A549 (cell line): ENCODE measurements around the gene U2AF1L4. TPM values are rescaled to one million over a fixed set of nuclear protein-coding genes. Genes with fewer than 3 reads are reported as not detected.
"Not testable (repeated sequence)": the region's sequence is repeated elsewhere in the genome, so short reads cannot be mapped to it uniquely, and the experiment has no call there.

ENCODE experiments used
- ATAC-seq, 2 experiments: fragments of 200-7000 bp in 1 of 2; fragments of >200 bp in 1 of 2; cut with Nextera tagmentation in 1 of 2; cut with Tn5 transposase in 1 of 2; 3 replicates each; pipeline versions ENCODE4 v1.8.0 to v1.9.1; 2018 to 2020; ENCODE audit warnings: mild to moderate bottlenecking in 1 of 2, moderate library complexity in 1 of 2
- CTCF ChIA-PET: fragments of 300-600 bp; sonication (Branson Sonifier 250); formaldehyde crosslinking; extraction: SDS; loops from one replicate; lab custom pipeline; 2021; ENCODE audit warnings: antibody characterized with exemption, inconsistent platforms; lab: Yijun Ruan, JAX
- POLR2A ChIA-PET: fragments of 350-600 bp; formaldehyde crosslinking; extraction: SDS; loops from one replicate; lab custom pipeline; 2021; ENCODE audit warnings: antibody characterized with exemption, inconsistent platforms; lab: Yijun Ruan, JAX
- DNase-seq, 2 experiments: peaks; one replicate each; pipeline versions ENCODE4 v3.0.0 to v3.0.0-alpha.2; 2011 to 2016; ENCODE audit warnings: low read depth in 1 of 2, low spot score in 1 of 2
- FAIRE-seq: peaks from 2 replicates; lab custom pipeline; 2011; peaks lifted over from hg19 to GRCh38; lab: Jason Lieb, UNC
- H3K27ac ChIP-seq, 2 experiments: fragments of >200 bp; sonication (Bioruptor Twin); formaldehyde crosslinking; 3 replicates each; pipeline ENCODE4 v1.5.1; 2016 to 2017
- H3K4me1 ChIP-seq: fragments of >200 bp; sonication (Bioruptor Twin); formaldehyde crosslinking; 3 replicates; pipeline ENCODE4 v1.6.1; 2016
- H3K4me2 ChIP-seq: fragments of >200 bp; sonication (Bioruptor Twin); formaldehyde crosslinking; 3 replicates; pipeline ENCODE4 v1.6.1; 2016
- H3K4me3 ChIP-seq: fragments of >200 bp; sonication (Bioruptor Twin); formaldehyde crosslinking; 3 replicates; pipeline ENCODE4 v1.5.1; 2016
- H3K9me3 ChIP-seq: fragments of >200 bp; sonication (Bioruptor Twin); formaldehyde crosslinking; 3 replicates; pipeline ENCODE4 v1.6.1; 2016
- CBX8 ChIP-seq: fragments of 200-600 bp; sonication (generic); IDR thresholded peaks from 2 replicates; pipeline ENCODE4 v1.6.1; 2016
- CHD2 ChIP-seq: fragments of 150-350 bp; IDR thresholded peaks from 2 replicates; pipeline ENCODE4 v1.6.1; 2014; ENCODE audit warnings: low read length; ENCODE audit not compliant: partially characterized antibody
- ESRRA ChIP-seq: fragments of 150-350 bp; IDR thresholded peaks from 2 replicates; pipeline ENCODE4 v1.6.1; 2014; ENCODE audit warnings: mild to moderate bottlenecking, low read length, borderline replicate concordance
- FOSL2 ChIP-seq, 2 experiments: fragments of 450-650 bp in 1 of 2; fragments of >200 bp in 1 of 2; sonication (Bioruptor Twin) in 1 of 2; formaldehyde crosslinking; IDR thresholded peaks; 2 replicates each; pipeline versions ENCODE4 v1.5.0 to v1.6.1; 2016 to 2020; ENCODE audit warnings: mild to moderate bottlenecking in 1 of 2, moderate library complexity in 1 of 2
- FOXS1 ChIP-seq: fragments of 250-450 bp; sonication (Bioruptor Pico); IDR thresholded peaks from 2 replicates; pipeline ENCODE4 v1.5.0; 2020; ENCODE audit warnings: mild to moderate bottlenecking, moderate library complexity
- HDAC2 ChIP-seq: fragments of 200-600 bp; sonication (generic); IDR thresholded peaks from 2 replicates; pipeline ENCODE4 v1.6.1; 2016
- HOXB13 ChIP-seq: fragments of 250-450 bp; sonication (Bioruptor Pico); IDR thresholded peaks from 2 replicates; pipeline ENCODE4 v1.5.0; 2020; ENCODE audit warnings: low read depth, mild to moderate bottlenecking, moderate library complexity
- JUN ChIP-seq, 2 experiments: fragments of >200 bp; sonication (Bioruptor Twin); formaldehyde crosslinking; IDR thresholded peaks; 2 replicates in 1 of 2; 3 replicates in 1 of 2; pipeline ENCODE4 v1.6.1; 2016 to 2017
- MAFK ChIP-seq: fragments of 450-650 bp; IDR thresholded peaks from 2 replicates; pipeline ENCODE4 v1.6.1; 2014; ENCODE audit not compliant: partially characterized antibody
- MYC ChIP-seq: IDR thresholded peaks from 2 replicates; pipeline ENCODE4 v1.6.1; 2012; ENCODE audit warnings: mild to moderate bottlenecking, inconsistent platforms, low read length, improper control_type of control experiment, borderline replicate concordance
- NFE2L2 ChIP-seq: fragments of 150-350 bp; conservative IDR thresholded peaks from 2 replicates; pipeline ENCODE4 v1.6.1; 2014; ENCODE audit warnings: low read length
- RARB ChIP-seq: fragments of 250-450 bp; sonication (Bioruptor Pico); IDR thresholded peaks from 2 replicates; pipeline ENCODE4 v1.8.0; 2021; ENCODE audit warnings: mild to moderate bottlenecking, moderate library complexity
- RFX5 ChIP-seq: fragments of 450-650 bp; IDR thresholded peaks from 2 replicates; pipeline ENCODE4 v1.7.1; 2014; ENCODE audit warnings: antibody characterized with exemption, mild to moderate bottlenecking, moderate library complexity
- SMC3 ChIP-seq: fragments of >200 bp; sonication (Bioruptor Twin); formaldehyde crosslinking; IDR thresholded peaks from 3 replicates; pipeline ENCODE4 v1.6.1; 2018; ENCODE audit warnings: inconsistent platforms
- TFCP2L1 ChIP-seq: fragments of 250-450 bp; sonication (Bioruptor Pico); IDR thresholded peaks from 2 replicates; pipeline ENCODE4 v1.5.0; 2021; ENCODE audit warnings: mild to moderate bottlenecking
- ZC3H11A ChIP-seq: fragments of 450-650 bp; IDR thresholded peaks from 2 replicates; pipeline ENCODE4 v1.6.1; 2014; ENCODE audit warnings: antibody characterized with exemption, mild to moderate bottlenecking
- ZSCAN20 ChIP-seq: fragments of 250-450 bp; sonication (Bioruptor Pico); IDR thresholded peaks from 2 replicates; pipeline ENCODE4 v1.8.0; 2022; ENCODE audit warnings: mild to moderate bottlenecking, moderate library complexity
- WGBS: methylation state at CpG from one replicate; pipeline ENCODE4 v1.1.6; 2017; ENCODE audit errors: missing lambda C conversion rate; 5-methylcytosine and 5-hydroxymethylcytosine counted together
- polyA plus RNA-seq, 4 experiments: library from polyadenylated mRNA; depleted of rRNA in 3 of 4; stranded (reverse); fragments of >200 nt; fragmentation: RNase III in 1 of 4; extraction: RNeasy Plus Mini Kit Qiagen cat#74134 plus additional on column Dnase treatment in 1 of 4; gene quantifications; 2 replicates in 3 of 4; 3 replicates in 1 of 4; pipeline ENCODE4 v1.2.3, GENCODE V29; 2011 to 2017
- TF ChIP-seq, protein P1 (sequence below): fragments of >200 bp; sonication (Bioruptor Twin); formaldehyde crosslinking; IDR thresholded peaks from 3 replicates; pipeline ENCODE4 v1.6.1; 2016
- TF ChIP-seq, protein P2 (sequence below): IDR thresholded peaks from 2 replicates; pipeline ENCODE4 v1.6.1; 2012; ENCODE audit warnings: low read depth, borderline replicate concordance
- TF ChIP-seq, protein P3 (sequence below): fragments of 150-350 bp; IDR thresholded peaks from 2 replicates; pipeline ENCODE4 v1.6.1; 2014; ENCODE audit warnings: low read depth, mild to moderate bottlenecking, low read length

The U2AF1L4 gene
- polyA plus RNA-seq, 2 of the 4 experiments (the other 2 are of a cell fraction): 41.1 to 42.8 TPM

DNA sequence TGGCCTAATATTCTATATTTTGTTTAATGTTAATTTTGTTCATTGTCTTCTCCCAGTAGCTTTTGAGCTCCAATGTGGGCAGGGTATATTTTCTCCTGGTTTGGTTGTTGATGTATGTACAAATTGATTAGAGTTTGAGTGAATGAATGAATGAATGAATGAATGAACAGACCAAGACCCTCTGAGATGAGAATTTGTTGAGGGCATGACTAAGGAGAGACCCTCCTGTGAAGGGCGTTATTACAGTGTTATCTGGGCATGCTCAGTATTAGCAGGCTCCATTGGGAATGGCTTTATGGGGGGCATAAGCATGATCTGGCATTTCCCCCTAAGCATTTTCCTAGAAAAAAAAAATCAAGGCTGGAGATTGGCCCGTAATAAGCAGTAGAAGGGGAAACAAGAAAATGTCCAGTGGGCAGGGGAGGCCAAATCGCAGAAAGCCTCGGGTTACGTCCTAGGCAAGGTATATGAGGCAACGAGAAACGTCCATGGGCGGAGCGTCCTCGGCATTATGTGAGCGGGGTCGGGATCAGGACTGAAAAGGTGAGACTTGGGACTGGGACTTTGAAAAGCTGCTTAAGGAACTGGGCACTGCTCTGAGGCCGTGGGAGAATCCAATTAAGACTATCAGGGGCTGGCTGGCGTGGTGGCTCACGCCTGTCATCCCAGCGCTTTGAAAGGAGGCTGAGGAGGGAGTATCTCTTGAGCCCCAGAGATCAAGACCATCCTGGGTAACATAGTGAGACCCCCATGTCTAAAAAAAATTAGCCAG is 29.2 kb upstream of the U2AF1L4 start:
- POLR2A ChIA-PET: interaction anchor here (0.7 to 1.2 kb wide), 3 partner anchors 12 to 217 kb away, joined by 3 to 7 read pairs (median 4); partner anchors contain the start of gene LIN37
- TF ChIP-seq FOSL2 (IDR thresholded peaks at IDR 0.05) (no peak), FOSL2 (CRISPR knock-in tag; IDR thresholded peaks at IDR 0.05) (no peak), SMC3 (no peak), ZC3H11A (0 out of 2 replicates have a peak, but pooled peaks have one; percentile 3), HDAC2 (no peak), MYC (0 out of 2 replicates have a peak, but pooled peaks have one; percentile 4), HOXB13 (CRISPR knock-in tag) (0 out of 2 replicates have a peak, but pooled peaks have one; percentile 6), ESRRA (no peak), FOXS1 (CRISPR knock-in tag) (no peak), RARB (CRISPR knock-in tag) (no peak)
- TF ChIP-seq, protein P1, sequence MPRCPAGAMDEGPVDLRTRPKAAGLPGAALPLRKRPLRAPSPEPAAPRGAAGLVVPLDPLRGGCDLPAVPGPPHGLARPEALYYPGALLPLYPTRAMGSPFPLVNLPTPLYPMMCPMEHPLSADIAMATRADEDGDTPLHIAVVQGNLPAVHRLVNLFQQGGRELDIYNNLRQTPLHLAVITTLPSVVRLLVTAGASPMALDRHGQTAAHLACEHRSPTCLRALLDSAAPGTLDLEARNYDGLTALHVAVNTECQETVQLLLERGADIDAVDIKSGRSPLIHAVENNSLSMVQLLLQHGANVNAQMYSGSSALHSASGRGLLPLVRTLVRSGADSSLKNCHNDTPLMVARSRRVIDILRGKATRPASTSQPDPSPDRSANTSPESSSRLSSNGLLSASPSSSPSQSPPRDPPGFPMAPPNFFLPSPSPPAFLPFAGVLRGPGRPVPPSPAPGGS: no peak
- TF ChIP-seq, protein P2, sequence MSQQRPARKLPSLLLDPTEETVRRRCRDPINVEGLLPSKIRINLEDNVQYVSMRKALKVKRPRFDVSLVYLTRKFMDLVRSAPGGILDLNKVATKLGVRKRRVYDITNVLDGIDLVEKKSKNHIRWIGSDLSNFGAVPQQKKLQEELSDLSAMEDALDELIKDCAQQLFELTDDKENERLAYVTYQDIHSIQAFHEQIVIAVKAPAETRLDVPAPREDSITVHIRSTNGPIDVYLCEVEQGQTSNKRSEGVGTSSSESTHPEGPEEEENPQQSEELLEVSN: 0 out of 2 replicates have a peak, but pooled peaks have one; percentile 10
- WGBS: 11% methylated on average over 16 of the region's 16 CpGs
- Histone ChIP-seq H3K9me3 (no peaks in the 10 kb centered on the region), H3K4me2 (peak overlapping the region; percentile 96), H3K4me3 (peak overlapping the region; percentile 62), H3K4me1 (peaks cover 31% of the 10 kb centered on the region), H3K27ac (no peak overlapping the region)
- ATAC-seq (peak; percentile 35 to 42), DNase-seq (peak; percentile 56 to 76), FAIRE-seq (peak; percentile 18)
- CTCF ChIA-PET: interaction anchor here (0.7 to 2.3 kb wide), 6 partner anchors 8 to 181 kb away, joined by 3 to 8 read pairs (median 4); no protein-coding TSS in a partner anchor

GRCh38 chr19:35773020-35773806 is 28.0 kb upstream of the U2AF1L4 start:
- TF ChIP-seq JUN (IDR thresholded peaks at IDR 0.05) (no peak), CBX8 (no peak), FOXS1 (CRISPR knock-in tag) (no peak), RFX5 (no peak), ZSCAN20 (no peak), CHD2 (no peak), NFE2L2 (peak; percentile 58), MAFK (peak; percentile 81), TFCP2L1 (CRISPR knock-in tag) (0 out of 2 replicates have a peak, but pooled peaks have one; percentile 12), FOSL2 (IDR thresholded peaks at IDR 0.05) (no peak), FOSL2 (CRISPR knock-in tag; IDR thresholded peaks at IDR 0.05) (peak; percentile 62)
- TF ChIP-seq, protein P3, sequence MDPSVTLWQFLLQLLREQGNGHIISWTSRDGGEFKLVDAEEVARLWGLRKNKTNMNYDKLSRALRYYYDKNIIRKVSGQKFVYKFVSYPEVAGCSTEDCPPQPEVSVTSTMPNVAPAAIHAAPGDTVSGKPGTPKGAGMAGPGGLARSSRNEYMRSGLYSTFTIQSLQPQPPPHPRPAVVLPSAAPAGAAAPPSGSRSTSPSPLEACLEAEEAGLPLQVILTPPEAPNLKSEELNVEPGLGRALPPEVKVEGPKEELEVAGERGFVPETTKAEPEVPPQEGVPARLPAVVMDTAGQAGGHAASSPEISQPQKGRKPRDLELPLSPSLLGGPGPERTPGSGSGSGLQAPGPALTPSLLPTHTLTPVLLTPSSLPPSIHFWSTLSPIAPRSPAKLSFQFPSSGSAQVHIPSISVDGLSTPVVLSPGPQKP: no peak
- Histone ChIP-seq H3K9me3 (no peaks in the 10 kb centered on the region), H3K4me1 (peaks cover 31% of the 10 kb centered on the region), H3K27ac (peak overlapping the region in 1 of 2 experiments; percentile 3; a peak in 2 of 6 replicates), H3K4me3 (no peak overlapping the region), H3K4me2 (peak overlapping the region; percentile 45)
- ATAC-seq: peak in 1 of 2 experiments; percentile 0; a peak in 1 of 6 replicates
- WGBS: 59% methylated on average over 9 of the region's 9 CpGs
- DNase-seq: peak; percentile 68 to 82
- ChIA-PET CTCF (interaction anchor here (0.8 to 2.3 kb wide), 8 partner anchors 9 to 109 kb away, joined by 3 to 8 read pairs (median 4); partner anchors contain the start of genes PSENEN and U2AF1L4), POLR2A (interaction anchor here (0.6 to 1.6 kb wide), 6 partner anchors 12 to 216 kb away, joined by 3 to 10 read pairs (median 4); partner anchors contain the start of genes LIN37, PSENEN and U2AF1L4)
- FAIRE-seq: no peak

DNA sequence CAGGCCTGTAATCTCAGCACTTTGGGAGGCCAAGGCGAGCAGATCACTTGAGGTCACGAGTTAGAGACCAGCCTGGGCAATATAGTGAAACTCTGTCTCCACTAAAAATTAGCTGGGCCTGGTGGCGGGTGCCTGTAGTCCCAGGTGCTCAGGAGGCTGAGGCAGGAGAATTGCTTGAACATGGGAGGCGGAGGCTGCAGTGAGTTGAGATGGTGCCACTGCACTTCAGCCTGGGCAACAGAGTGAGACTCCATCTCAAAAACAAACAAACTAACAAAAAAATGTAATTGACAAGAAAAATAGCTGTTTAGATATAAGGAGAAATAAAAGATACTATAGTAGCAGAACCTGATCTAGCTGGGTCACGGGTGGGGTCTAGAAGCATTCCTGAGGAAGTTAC is 27.1 kb upstream of the U2AF1L4 start:
- not testable (repeated sequence) for H3K4me2 ChIP-seq, H3K27ac ChIP-seq, FAIRE-seq, H3K9me3 ChIP-seq, ATAC-seq, H3K4me3 ChIP-seq, DNase-seq
- peaks cover 31% of the 10 kb centered on the region for H3K4me1 ChIP-seq
- ChIA-PET CTCF (interaction anchor here (0.7 to 2.3 kb wide), 6 partner anchors 11 to 159 kb away, joined by 3 to 8 read pairs (median 4); partner anchors contain the start of genes PSENEN and U2AF1L4), POLR2A (interaction anchor here (0.7 to 1.6 kb wide), 4 partner anchors 15 to 70 kb away, joined by 3 to 10 read pairs (median 6); partner anchors contain the start of genes LIN37, PSENEN and U2AF1L4)
- 93% methylated on average over 5 of the region's 5 CpGs for WGBS
